ENCODE data around the gene ISM1.

ISM1 gene

DNA sequence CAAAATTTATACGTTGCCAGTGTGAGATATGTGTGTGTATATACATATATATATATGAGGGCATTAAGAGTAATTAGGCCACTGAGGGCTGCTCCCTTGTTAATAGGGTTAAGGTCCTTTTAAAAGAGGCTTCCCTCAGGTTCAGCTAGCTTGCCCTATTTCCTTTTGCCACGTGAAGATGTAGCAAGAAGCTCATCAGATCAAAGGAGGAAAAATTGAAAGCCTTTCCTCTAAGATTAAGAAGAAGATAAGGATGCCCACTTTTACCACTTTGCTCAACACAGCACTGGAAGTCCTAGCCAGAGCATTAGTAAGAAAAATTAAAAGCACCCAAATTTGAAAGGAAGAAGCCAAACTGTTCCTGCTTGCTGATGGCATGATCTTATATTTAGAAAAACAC is 33.2 kb upstream of the ISM1 start:
- TF ChIP-seq, protein P1, sequence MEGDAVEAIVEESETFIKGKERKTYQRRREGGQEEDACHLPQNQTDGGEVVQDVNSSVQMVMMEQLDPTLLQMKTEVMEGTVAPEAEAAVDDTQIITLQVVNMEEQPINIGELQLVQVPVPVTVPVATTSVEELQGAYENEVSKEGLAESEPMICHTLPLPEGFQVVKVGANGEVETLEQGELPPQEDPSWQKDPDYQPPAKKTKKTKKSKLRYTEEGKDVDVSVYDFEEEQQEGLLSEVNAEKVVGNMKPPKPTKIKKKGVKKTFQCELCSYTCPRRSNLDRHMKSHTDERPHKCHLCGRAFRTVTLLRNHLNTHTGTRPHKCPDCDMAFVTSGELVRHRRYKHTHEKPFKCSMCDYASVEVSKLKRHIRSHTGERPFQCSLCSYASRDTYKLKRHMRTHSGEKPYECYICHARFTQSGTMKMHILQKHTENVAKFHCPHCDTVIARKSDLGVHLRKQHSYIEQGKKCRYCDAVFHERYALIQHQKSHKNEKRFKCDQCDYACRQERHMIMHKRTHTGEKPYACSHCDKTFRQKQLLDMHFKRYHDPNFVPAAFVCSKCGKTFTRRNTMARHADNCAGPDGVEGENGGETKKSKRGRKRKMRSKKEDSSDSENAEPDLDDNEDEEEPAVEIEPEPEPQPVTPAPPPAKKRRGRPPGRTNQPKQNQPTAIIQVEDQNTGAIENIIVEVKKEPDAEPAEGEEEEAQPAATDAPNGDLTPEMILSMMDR (IDR thresholded peaks at IDR 0.05; ENCODE audit: low read depth, low read length), result no peak
- no peak for DNase-seq (ENCODE audit: low read depth, low spot score)
- in situ Hi-C loops (cut with HindIII; ENCODE audit: low sequenced_read_pairs), result no loop called here
- H3K4me3 ChIP-seq (ENCODE audit: low read depth, low read length), result no peak overlapping the region

DNA sequence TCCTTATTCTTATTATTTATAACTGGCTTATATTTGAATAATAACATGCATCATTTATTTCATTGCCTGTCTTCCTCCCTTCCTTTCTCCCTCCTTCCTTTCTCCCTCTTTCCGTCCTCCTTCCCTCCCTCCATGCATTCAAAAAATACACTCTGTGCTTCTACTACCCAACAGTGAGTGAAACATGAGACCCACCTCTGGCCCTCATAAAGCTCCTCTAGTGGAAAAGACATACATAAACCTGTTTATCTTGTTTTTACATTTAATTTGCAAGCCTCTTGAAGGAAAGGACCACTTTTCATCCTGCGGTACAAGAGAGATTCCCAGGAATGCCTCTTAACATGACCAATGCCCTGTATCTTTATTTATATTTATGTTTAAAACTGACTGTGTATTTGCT is 21.8 kb upstream of the ISM1 start:
- H3K4me3 ChIP-seq (ENCODE audit: low read depth, low read length), result no peak overlapping the region
- in situ Hi-C loops (cut with HindIII; ENCODE audit: low sequenced_read_pairs), result no loop called here
- no peak for DNase-seq (ENCODE audit: low read depth, low spot score)
- TF ChIP-seq, protein P1 (IDR thresholded peaks at IDR 0.05; ENCODE audit: low read depth, low read length), result no peak

DNA sequence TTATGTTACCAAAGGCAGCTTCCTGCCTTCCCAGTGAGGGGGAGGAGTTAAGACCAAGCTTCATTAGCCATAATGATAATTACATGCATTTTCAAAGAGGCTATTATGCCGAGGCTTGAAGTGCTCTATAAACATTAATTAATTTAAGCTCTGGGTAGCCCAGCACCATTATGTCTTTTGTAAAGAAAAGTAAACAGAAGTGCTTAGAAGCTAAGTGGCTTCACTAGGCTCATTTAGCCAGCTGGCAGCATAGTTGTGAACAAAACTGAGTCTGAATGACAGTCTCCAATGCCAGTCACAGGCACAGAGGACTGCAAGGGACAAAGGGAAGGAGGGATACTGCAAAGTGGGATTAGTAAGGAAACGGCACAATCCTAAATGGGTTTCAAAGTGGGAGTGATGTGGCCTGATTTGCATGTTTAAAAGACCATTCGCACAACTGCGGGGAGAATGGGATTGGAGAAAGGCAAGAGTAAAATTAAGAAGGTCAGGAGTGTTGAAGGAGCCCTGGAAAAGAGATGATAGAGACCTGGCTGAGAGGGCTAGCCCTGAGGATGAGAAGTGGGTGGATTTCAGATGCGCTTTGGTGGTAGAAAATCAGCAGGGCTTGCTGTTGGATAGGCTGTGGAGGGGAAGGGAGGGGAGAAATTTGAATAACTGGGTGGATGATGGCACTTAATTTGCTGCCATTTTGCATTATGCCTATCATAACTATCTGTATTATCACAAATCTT is 20.1 kb upstream of the ISM1 start:
- in situ Hi-C loops (cut with HindIII; ENCODE audit: low sequenced_read_pairs), result no loop called here
- no peak overlapping the region for H3K4me3 ChIP-seq (ENCODE audit: low read depth, low read length)
- TF ChIP-seq, protein P1 (IDR thresholded peaks at IDR 0.05; ENCODE audit: low read depth, low read length), result no peak
- no peak for DNase-seq (ENCODE audit: low read depth, low spot score)

DNA sequence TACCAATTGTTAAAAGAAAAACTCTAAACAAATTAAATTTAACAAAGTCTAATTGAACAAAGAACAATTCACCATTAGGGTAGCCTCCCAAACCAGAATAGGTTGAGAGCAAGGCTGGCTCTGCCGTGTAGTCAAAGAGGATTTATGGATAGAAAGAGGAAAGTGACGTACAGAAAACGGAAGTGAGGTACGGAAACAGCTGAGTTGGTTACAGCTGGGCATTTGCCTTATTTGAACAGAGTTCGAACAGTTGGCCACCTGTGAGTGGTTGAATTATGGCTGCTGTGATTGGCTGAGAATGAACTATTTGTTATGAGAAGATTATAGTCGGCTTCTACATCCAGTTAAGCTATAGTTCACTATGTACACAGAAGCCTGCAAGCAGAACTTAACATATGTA is 18.5 kb upstream of the ISM1 start:
- in situ Hi-C loops (cut with HindIII; ENCODE audit: low sequenced_read_pairs), result no loop called here
- TF ChIP-seq, protein P1 (IDR thresholded peaks at IDR 0.05; ENCODE audit: low read depth, low read length), result no peak

DNA sequence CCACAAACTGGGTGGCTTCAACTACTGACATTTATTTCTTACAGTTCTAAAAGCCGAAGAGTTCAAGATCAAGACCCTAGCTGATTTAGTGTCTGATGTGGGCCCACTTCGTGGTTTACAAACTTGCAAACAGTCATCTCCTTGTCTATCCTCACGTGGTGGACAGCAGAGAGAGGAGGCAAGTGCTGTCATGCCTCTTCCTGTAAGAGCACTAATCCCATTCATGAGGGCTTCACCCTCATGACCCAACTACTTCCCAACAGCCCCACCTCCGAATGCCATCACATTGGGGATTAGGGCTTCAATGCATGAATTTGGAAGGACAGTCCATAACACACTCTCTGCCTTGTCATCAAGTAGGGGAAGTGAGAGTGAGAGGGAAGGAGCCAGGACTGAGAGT is 15.6 kb upstream of the ISM1 start:
- H3K4me3 ChIP-seq (ENCODE audit: low read depth, low read length), result no peak overlapping the region
- no peak for DNase-seq (ENCODE audit: low read depth, low spot score)
- TF ChIP-seq, protein P1 (IDR thresholded peaks at IDR 0.05; ENCODE audit: low read depth, low read length), result no peak
- in situ Hi-C loops (cut with HindIII; ENCODE audit: low sequenced_read_pairs), result no loop called here

More for the DNA sequence above, 18.5 kb upstream of the ISM1 start:
- DNase-seq (ENCODE audit: low read depth, low spot score), result no peak
- H3K4me3 ChIP-seq (ENCODE audit: low read depth, low read length), result no peak overlapping the region

DNA sequence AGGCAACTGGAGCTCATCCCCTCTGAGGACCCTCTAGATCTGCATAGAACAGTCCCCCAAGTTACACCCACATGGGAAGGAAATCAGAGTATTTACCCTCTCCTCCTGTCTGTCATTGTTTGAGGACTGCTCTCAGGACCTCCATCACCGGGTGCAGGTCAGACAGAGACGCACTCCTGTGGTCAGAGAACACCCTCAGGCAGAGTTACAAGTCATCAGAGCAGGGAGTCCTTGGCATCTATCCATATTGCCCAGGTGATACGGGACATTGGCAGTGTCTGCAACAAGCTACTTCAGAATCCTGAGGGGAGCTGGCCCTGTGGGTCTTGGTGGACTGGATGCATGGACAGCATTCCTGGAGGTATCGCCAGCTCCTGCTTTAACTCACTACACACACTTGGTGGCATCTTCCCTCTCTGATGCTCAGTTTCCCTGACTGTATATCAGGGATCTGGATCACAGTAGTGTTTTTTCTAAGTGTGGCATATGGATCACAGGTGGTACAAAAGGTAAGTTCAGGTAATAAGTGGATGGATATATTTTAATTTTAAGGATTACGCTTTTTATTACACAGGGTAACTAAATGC is 15.1 kb upstream of the ISM1 start:
- no peak for DNase-seq (ENCODE audit: low read depth, low spot score)
- TF ChIP-seq, protein P1 (IDR thresholded peaks at IDR 0.05; ENCODE audit: low read depth, low read length), result no peak
- no peak overlapping the region for H3K4me3 ChIP-seq (ENCODE audit: low read depth, low read length)
- in situ Hi-C loops (cut with HindIII; ENCODE audit: low sequenced_read_pairs), result no loop called here
